ENCODE results near the gene FKBP2. TPM values are rescaled to one million over a fixed set of nuclear protein-coding genes. Genes with fewer than 3 reads are reported as not detected.

The FKBP2 gene
- total RNA-seq, 3 donors from 2014 or later (not counting 1 experiment from before 2014, with no cell fraction given) = 26.4 to 39.3 (median 30.3) TPM

DNA sequence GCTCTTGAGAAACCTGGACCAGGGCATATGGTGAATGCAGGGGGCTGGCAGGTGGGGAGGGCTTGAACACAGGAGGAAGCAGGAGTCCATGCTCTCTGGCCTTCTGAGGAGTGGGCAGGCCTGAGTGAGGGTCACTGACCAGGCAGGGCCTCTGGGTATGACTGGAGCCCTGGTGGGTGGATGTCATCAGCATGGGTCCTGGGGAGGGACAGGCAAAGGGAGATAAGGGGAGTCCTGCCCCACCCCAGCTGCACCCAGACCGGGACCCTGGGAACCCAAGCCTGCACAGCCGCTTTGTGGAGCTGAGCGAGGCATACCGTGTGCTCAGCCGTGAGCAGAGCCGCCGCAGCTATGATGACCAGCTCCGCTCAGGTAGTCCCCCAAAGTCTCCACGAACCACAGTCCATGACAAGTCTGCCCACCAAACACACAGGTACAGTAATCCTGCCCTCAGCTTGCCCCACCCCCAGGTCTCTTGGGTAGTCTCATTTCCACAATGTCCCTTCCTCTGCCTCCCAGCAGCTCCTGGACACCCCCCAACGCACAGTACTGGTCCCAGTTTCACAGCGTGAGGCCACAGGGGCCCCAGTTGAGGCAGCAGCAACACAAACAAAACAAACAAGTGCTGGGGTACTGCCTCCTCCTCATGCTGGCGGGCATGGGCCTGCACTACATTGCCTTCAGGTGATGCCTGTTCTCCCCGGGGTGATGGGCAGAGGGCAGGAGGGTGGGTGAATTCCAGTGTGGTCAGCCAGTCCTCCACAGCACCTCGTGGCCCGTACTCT lies 8.5 kb upstream of the FKBP2 start:
- Histone ChIP-seq H3K4me1 (ENCODE audit: control insufficient read depth, insufficient read depth, low read length) (peaks cover 57% of the 10 kb centered on the region), H3K9me3 (ENCODE audit: control insufficient read depth, insufficient read depth, low read length) (no peaks in the 10 kb centered on the region), H3K27me3 (ENCODE audit: control insufficient read depth, insufficient read depth, low read length) (no peaks in the 10 kb centered on the region), H3K4me3 (ENCODE audit: low read length) (no peak overlapping the region), H3K27ac (ENCODE audit: low read length) (no peak overlapping the region), H3K36me3 (ENCODE audit: control insufficient read depth, insufficient read depth, low read length) (peaks cover 2% of the 10 kb centered on the region)
- Mint-ChIP-seq H3K4me1 (peaks cover 15 to 40% of the 10 kb centered on the region in 2 donors), H3K9me3 (no peaks in the 10 kb centered on the region), H3K27ac (peak overlapping the region; percentile 65 to 93), H3K36me3 (no peaks in the 10 kb centered on the region), H3K4me3 (peak overlapping the region; percentile 64), H3K27me3 (ENCODE audit: low read depth in 2 of 2) (no peaks in the 10 kb centered on the region)
- TF ChIP-seq, protein P1, sequence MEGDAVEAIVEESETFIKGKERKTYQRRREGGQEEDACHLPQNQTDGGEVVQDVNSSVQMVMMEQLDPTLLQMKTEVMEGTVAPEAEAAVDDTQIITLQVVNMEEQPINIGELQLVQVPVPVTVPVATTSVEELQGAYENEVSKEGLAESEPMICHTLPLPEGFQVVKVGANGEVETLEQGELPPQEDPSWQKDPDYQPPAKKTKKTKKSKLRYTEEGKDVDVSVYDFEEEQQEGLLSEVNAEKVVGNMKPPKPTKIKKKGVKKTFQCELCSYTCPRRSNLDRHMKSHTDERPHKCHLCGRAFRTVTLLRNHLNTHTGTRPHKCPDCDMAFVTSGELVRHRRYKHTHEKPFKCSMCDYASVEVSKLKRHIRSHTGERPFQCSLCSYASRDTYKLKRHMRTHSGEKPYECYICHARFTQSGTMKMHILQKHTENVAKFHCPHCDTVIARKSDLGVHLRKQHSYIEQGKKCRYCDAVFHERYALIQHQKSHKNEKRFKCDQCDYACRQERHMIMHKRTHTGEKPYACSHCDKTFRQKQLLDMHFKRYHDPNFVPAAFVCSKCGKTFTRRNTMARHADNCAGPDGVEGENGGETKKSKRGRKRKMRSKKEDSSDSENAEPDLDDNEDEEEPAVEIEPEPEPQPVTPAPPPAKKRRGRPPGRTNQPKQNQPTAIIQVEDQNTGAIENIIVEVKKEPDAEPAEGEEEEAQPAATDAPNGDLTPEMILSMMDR (IDR thresholded peaks at IDR 0.05) = no peak
- 89% methylated on average over 15 of the region's 15 CpGs for WGBS (ENCODE audit: insufficient coverage)
- DNase-seq (peak in 1 of 2 donors; percentile 28), ATAC-seq (no peak)
- intact Hi-C loops (cut with micrococcal nuclease) = no loop called here

DNA sequence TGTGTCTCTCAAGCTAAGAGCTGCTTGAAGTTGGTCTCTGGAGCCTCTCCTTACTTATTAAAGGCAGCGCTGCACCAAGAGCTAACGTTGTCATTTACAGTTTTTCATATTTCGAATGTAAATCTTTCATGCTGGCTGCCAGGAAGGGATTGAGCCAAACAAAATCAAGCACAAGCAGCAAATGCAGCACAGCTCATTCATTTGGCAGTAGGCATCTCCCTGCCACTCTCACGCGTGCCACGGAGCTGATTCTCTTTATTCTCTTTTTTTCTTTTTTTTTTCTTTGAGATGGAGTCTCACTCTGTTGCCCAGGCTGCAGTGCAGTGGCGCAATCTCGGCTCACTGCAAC lies 8.0 kb upstream of the FKBP2 start:
- no peak overlapping the region for H3K27ac ChIP-seq (ENCODE audit: low read length)
- TF ChIP-seq, protein P1 (IDR thresholded peaks at IDR 0.05) = no peak
- no peaks in the 10 kb centered on the region for H3K9me3 Mint-ChIP-seq
- no peaks in the 10 kb centered on the region for H3K27me3 Mint-ChIP-seq (ENCODE audit: low read depth in 2 of 2)
- H3K9me3 ChIP-seq (ENCODE audit: control insufficient read depth, insufficient read depth, low read length) = no peaks in the 10 kb centered on the region
- H3K4me1 Mint-ChIP-seq = peaks cover 13 to 34% of the 10 kb centered on the region in 2 donors
- H3K4me1 ChIP-seq (ENCODE audit: control insufficient read depth, insufficient read depth, low read length) = peaks cover 59% of the 10 kb centered on the region
- H3K36me3 Mint-ChIP-seq = no peaks in the 10 kb centered on the region
- H3K27ac Mint-ChIP-seq = peak overlapping the region; percentile 65 to 93
- no peak overlapping the region for H3K4me3 ChIP-seq (ENCODE audit: low read length)
- WGBS (ENCODE audit: insufficient coverage) = 94% methylated on average over 8 of the region's 8 CpGs
- peaks cover 5% of the 10 kb centered on the region for H3K36me3 ChIP-seq (ENCODE audit: control insufficient read depth, insufficient read depth, low read length)
- ATAC-seq (no peak), DNase-seq (no peak)
- intact Hi-C loops (cut with micrococcal nuclease) = no loop called here
- peak overlapping the region; percentile 42 for H3K4me3 Mint-ChIP-seq
- no peaks in the 10 kb centered on the region for H3K27me3 ChIP-seq (ENCODE audit: control insufficient read depth, insufficient read depth, low read length)

DNA sequence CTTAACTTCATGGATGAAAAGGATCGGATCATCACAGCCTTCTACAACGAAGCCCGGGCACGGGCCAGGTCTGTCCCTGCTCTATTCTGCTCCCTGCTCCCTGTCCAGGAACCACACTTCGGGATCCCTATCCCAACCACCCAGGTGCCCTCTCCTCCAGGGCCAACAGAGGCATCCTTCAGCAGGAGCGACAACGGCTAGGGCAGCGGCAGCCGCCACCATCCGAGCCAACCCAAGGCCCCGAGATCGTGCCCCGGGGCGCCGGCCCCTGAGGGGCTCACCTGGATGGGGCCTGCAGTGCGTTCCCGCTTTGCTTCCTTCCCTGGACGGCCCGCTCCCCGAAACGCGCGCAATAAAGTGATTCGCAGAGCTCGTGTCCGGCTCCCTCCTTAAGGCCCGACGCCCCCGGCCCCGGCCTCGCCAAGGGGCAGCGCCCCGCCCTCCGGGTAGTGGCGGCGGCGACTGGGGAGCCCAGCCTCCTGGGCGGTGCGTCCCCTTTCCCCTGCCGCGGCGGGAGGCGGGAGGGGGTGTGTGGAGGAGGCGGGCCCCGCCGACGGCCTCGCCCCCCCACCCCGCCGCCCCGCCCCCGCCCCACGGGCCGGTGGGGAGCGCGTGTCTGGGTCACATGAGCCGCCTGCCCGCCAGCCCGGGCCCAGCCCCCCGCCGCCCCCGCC lies 6.8 kb upstream of the FKBP2 start, which contains the start of gene VEGFB:
Gene VEGFB (plus strand): TSS at position 672 of the 674 bp plus-strand sequence. CDS start 250 bp downstream, outside the sequence.
- Histone ChIP-seq H3K4me1 (ENCODE audit: control insufficient read depth, insufficient read depth, low read length) (peaks cover 67% of the 10 kb centered on the region), H3K4me3 (ENCODE audit: low read length) (peak within 1 kb of the TSS; percentile 53), H3K27me3 (ENCODE audit: control insufficient read depth, insufficient read depth, low read length) (no peaks in the 10 kb centered on the region), H3K9me3 (ENCODE audit: control insufficient read depth, insufficient read depth, low read length) (no peaks in the 10 kb centered on the region), H3K27ac (ENCODE audit: low read length) (peak within 1 kb of the TSS; percentile 53), H3K36me3 (ENCODE audit: control insufficient read depth, insufficient read depth, low read length) (peaks cover 5% of the 10 kb centered on the region)
- Mint-ChIP-seq H3K9me3 (no peaks in the 10 kb centered on the region), H3K4me1 (peaks cover 13 to 33% of the 10 kb centered on the region in 2 donors), H3K27ac (peak within 1 kb of the TSS; percentile 65 to 93), H3K4me3 (peak within 1 kb of the TSS; percentile 84), H3K36me3 (no peaks in the 10 kb centered on the region), H3K27me3 (ENCODE audit: low read depth in 2 of 2) (no peaks in the 10 kb centered on the region)
- DNase-seq (peak; percentile 61 to 84), ATAC-seq (peak; percentile 58 to 77 (median 70))
- intact Hi-C loops (cut with micrococcal nuclease) = no loop called here
- 8% methylated on average over 58 of the region's 62 CpGs for WGBS (ENCODE audit: insufficient coverage)
- TF ChIP-seq, protein P1 (IDR thresholded peaks at IDR 0.05) = no peak
